Erythroblast (primary cell): Measurements from ENCODE around the gene ATG4C.
"Not testable (repeated sequence)": the region's sequence is repeated elsewhere in the genome, so short reads cannot be mapped to it uniquely, and the experiment has no call there.

Source experiments
- DNase-seq, 2 experiments: peaks; one replicate each; lab custom pipeline; 2025; lab: John Stamatoyannopoulos, UW
- GATA1 ChIP-seq: IDR thresholded peaks from 2 replicates; pipeline ENCODE4 v1.6.1; 2011; ENCODE audit warnings: low read depth, mild to moderate bottlenecking, control low read depth, low read length, moderate library complexity
- POLR2A ChIP-seq: IDR thresholded peaks from 2 replicates; pipeline ENCODE4 v1.6.1; 2011; ENCODE audit warnings: mild to moderate bottlenecking, low read length

The ATG4C gene

GRCh38 chr1:62765981-62766380, 18.0 kb upstream of the ATG4C start:
- TF ChIP-seq POLR2A = no peak
- no peak for TF ChIP-seq GATA1
- DNase-seq = no peak

DNA sequence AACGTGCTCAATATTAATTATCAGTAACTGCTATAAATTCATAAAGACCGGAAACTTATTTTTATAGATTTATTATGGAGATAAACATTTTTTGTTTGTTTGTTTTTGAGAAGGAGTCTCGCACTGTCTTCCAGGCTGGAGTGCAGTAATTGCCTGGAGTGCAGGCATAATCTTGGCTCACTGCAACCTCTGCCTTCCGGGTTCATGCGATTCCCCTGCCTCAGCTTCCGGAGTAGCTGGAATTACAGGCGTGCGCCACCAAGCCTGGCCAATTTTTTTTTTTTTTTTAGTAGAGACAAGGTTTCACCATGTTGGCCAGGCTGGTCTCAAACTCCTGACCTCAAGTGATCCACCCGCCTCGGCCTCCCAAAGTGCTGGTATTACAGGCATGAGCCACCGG, 15.4 kb upstream of the ATG4C start:
- DNase-seq = not testable (repeated sequence)

- DNase-seq = no peak
Measured at GRCh38 chr1:62772607-62773295, 11.2 kb upstream of the ATG4C start.

GRCh38 chr1:62774006-62774405, 9.9 kb upstream of the ATG4C start:
- no peak for TF ChIP-seq GATA1
- TF ChIP-seq POLR2A = no peak

More at GRCh38 chr1:62772607-62773295, 11.2 kb upstream of the ATG4C start:
- TF ChIP-seq GATA1 (no peak), POLR2A (no peak)

DNA sequence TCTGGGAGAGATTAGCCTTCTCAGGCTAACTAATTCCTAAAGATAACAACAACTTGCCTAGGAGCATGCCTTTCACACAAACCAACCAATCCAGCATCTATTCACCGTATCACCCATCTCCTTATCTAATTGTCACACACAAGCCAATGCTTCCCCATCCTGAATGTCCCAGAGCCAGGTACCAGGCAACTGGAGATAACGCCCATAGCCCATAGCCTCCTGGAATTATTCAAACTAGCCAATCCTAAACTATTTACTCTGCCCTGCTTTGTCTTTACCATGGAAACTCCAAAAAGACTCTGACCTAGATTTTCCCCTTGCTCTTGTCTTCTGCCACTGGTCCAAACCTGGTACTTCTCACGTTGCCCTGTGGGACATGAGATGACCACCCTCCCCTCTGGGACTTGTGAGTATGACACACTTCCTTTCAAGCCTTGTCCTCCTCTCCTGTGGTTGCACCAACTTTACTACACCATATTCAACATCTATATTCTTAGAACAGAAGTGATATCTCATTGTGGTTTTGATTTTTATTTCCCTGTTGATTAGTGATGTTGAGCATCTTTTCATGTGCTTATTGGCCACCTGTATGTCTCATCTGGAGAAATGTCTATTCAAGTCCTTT, 8.8 kb upstream of the ATG4C start:
- TF ChIP-seq GATA1 (peak; percentile 18), POLR2A (no peak)
- DNase-seq = peak in 1 of 2 experiments; percentile 52

More at GRCh38 chr1:62774006-62774405, 9.9 kb upstream of the ATG4C start:
- DNase-seq = no peak

DNA sequence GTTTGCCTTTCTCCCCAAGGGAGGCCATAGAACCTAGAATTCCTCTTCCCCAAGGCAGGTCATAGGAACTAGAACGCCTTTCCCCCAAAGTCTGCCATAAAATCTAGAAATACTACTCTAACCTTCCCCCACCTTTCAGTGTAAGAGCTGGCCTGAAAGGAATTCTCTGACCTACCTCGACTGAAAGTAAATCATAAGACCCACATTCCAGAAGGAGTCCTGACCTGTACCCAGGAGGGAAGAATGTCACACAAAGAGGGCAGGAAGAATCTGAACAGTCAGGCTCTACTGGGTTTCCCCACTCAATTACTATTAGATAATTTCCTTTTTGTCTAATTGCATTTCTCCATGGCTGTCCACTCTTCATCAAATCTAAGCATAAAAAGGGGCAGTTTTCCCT, 5.7 kb upstream of the ATG4C start:
- no peak for TF ChIP-seq GATA1
- TF ChIP-seq POLR2A = no peak
- no peak for DNase-seq

- DNase-seq = no peak
- TF ChIP-seq GATA1 = no peak
- no peak for TF ChIP-seq POLR2A
Measured at GRCh38 chr1:62781841-62782543, 1.9 kb upstream of the ATG4C start.

DNA sequence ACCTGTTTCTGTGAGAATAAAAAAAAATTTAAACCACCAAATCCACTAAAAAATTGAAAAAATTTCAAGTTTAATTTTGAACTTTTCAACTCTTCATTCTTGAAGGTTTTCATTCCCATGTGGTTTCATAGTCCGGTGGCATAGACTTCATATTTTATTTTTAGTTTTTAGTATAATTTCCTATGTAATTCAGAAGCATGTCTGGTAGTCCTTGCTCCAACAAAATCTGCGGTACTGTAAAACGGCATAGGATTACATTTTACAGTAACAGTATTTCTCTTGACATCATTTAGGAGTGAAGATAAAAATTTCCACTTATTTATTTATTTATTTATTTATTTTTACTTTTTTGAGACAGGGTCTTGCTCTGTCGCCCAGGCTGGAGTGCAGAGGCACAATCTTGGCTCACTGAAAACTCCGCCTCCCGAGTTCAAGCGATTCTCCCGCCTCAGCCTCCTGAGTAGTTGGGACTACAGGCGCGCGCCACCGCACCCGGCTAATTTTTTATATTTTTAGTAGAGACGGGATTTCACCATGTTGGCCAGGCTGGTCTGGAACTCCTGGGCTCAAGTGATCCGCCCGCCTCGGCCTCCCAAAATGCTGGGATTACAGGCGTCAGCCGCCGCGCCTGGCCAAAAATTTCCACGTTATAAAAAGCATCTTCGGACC, 1.3 kb upstream of the ATG4C start:
- DNase-seq = not testable (repeated sequence)

DNA sequence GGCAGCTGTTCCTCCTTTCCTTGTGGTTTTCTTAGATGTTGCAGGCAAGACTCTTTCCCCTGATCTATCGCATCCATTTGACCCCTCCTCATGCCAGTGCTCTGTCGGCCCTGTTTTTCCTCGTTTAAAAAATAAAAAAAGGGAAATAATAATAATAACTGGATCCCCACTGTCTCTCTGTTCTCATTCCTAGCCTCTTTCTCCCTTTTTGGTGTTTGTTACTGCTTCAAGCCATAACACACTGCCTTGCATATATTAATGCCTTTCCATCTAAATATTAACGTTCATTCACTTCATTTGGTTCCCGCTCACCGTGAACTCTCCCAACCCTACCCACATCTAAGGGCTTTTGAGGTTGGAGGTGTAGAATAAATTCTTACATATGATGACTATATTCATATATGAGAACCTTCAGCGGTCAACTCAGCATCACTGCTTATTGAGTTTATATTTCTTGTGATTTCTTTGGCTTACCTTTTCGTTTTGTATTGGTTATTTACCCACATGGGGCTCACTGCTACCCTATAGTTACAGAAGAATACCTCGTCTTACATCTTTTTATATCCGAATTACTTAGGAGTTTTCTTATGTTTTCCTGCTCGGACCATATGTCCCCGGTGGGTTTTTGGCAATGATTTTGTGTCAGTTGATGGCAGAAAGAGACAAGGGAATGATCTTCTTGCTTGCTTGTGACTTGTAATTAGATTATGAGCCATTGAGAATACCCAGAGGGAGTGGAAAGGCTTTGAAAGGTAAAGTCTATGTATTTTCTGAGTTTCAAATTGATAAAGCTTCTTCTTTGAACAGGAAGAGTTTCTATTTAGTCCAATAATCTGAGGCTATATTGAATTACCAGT, 805 bp downstream of the ATG4C start:
- TF ChIP-seq GATA1 = no peak
- TF ChIP-seq POLR2A = no peak
- peak; percentile 24 to 44 for DNase-seq

- no peak for DNase-seq
- TF ChIP-seq POLR2A = no peak
- TF ChIP-seq GATA1 = no peak
Measured at GRCh38 chr1:62790716-62791115, 6.8 kb downstream of the ATG4C start.

- DNase-seq = no peak
- TF ChIP-seq POLR2A (no peak), GATA1 (no peak)
Measured at GRCh38 chr1:62794053-62794452, 10.1 kb downstream of the ATG4C start.

GRCh38 chr1:62796221-62796620, 12.3 kb downstream of the ATG4C start:
- DNase-seq = no peak
- TF ChIP-seq POLR2A = no peak
- TF ChIP-seq GATA1 = no peak

- no peak for TF ChIP-seq POLR2A
- TF ChIP-seq GATA1 = no peak
- DNase-seq = no peak
Measured at GRCh38 chr1:62799688-62800087, 15.8 kb downstream of the ATG4C start.
